Activated CD8-positive, alpha-beta T cell treated with anti-CD3 and anti-CD28 coated beads for 36 hours (primary cell): ENCODE data around the gene LNP1. TPM values are rescaled to one million over a fixed set of nuclear protein-coding genes. Genes with fewer than 3 reads are reported as not detected.

Experiments used
- ATAC-seq: fragments of 200-7000 bp; cut with Tn5 transposase; one replicate; pipeline ENCODE4 v1.10.0; 2021; ENCODE audit warnings: mild to moderate bottlenecking, moderate library complexity
- CTCF ChIA-PET: fragments of 350-600 bp; sonication (Branson Sonifier 250); formaldehyde crosslinking; loops from one replicate; lab custom pipeline; 2021; ENCODE audit warnings: antibody characterized with exemption; lab: Charles Lee
- POLR2A ChIA-PET: fragments of 350-600 bp; sonication (Branson Sonifier 250); formaldehyde crosslinking; loops from one replicate; lab custom pipeline; 2021; ENCODE audit warnings: antibody characterized with exemption; lab: Charles Lee
- DNase-seq: peaks from one replicate; pipeline ENCODE4 v3.0.0-alpha.2; 2020
- H3K27ac Mint-ChIP-seq: one replicate; pipeline ENCODE4 v1.8.0; 2021; ENCODE audit warnings: mild to moderate bottlenecking, mixed read lengths
- H3K27me3 Mint-ChIP-seq: one replicate; pipeline ENCODE4 v1.8.0; 2021; ENCODE audit warnings: mixed read lengths
- H3K36me3 Mint-ChIP-seq: one replicate; pipeline ENCODE4 v1.8.0; 2021; ENCODE audit warnings: low read depth, mixed read lengths
- H3K4me1 Mint-ChIP-seq: one replicate; pipeline ENCODE4 v1.8.0; 2021; ENCODE audit warnings: low read depth, mixed read lengths
- H3K4me3 Mint-ChIP-seq: one replicate; pipeline ENCODE4 v1.8.0; 2021; ENCODE audit warnings: mild to moderate bottlenecking, moderate library complexity, mixed read lengths
- H3K9me3 Mint-ChIP-seq: one replicate; pipeline ENCODE4 v1.8.0; 2021; ENCODE audit warnings: mixed read lengths
- CTCF ChIP-seq: fragments of 200-600 bp; IDR thresholded peaks from one replicate; pipeline ENCODE4 v1.8.0; 2022; ENCODE audit warnings: antibody characterized with exemption, mild to moderate bottlenecking
- intact Hi-C: fragments of 100-400 bp; cut with micrococcal nuclease; formaldehyde crosslinking; loops from one replicate; pipeline ENCODE4 v1.10.0; 2022
- total RNA-seq, 2 experiments: library from RNA; stranded (reverse); gene quantifications; one replicate each; pipeline ENCODE4 v1.2.3, GENCODE V29; 2021

The LNP1 gene
- total RNA-seq, 2 experiments from 2014 or later = 2.5 TPM

GRCh38 chr3:100368441-100368840 lies 32.9 kb upstream of the LNP1 start:
- ATAC-seq (no peak), DNase-seq (no peak)
- H3K27me3 Mint-ChIP-seq = no peaks in the 10 kb centered on the region
- ChIA-PET POLR2A (no interaction called here), CTCF (interaction anchor here (0.9 kb wide), 1 partner anchor 257 kb away, joined by 3 read pairs; no protein-coding TSS in a partner anchor)
- H3K4me3 Mint-ChIP-seq = no peak overlapping the region
- peaks cover 38% of the 10 kb centered on the region for H3K36me3 Mint-ChIP-seq
- no peaks in the 10 kb centered on the region for H3K4me1 Mint-ChIP-seq
- no peak overlapping the region for H3K27ac Mint-ChIP-seq
- no peak for TF ChIP-seq CTCF
- no peaks in the 10 kb centered on the region for H3K9me3 Mint-ChIP-seq
- intact Hi-C loops = no loop called here

GRCh38 chr3:100370756-100371155 lies 30.6 kb upstream of the LNP1 start:
- no peaks in the 10 kb centered on the region for H3K9me3 Mint-ChIP-seq
- H3K27me3 Mint-ChIP-seq = no peaks in the 10 kb centered on the region
- no peak overlapping the region for H3K4me3 Mint-ChIP-seq
- H3K4me1 Mint-ChIP-seq = no peaks in the 10 kb centered on the region
- H3K27ac Mint-ChIP-seq = no peak overlapping the region
- no peak for ATAC-seq
- no peak for DNase-seq
- CTCF ChIA-PET = no interaction called here
- no peak for TF ChIP-seq CTCF
- peaks cover 19% of the 10 kb centered on the region for H3K36me3 Mint-ChIP-seq
- POLR2A ChIA-PET = no interaction called here
- intact Hi-C loops = no loop called here

GRCh38 chr3:100374521-100374920 lies 26.8 kb upstream of the LNP1 start:
- Mint-ChIP-seq H3K9me3 (no peaks in the 10 kb centered on the region), H3K27me3 (no peaks in the 10 kb centered on the region), H3K4me3 (no peak overlapping the region), H3K27ac (no peak overlapping the region), H3K4me1 (peaks cover 1% of the 10 kb centered on the region), H3K36me3 (peaks cover 20% of the 10 kb centered on the region)
- ChIA-PET CTCF (interaction anchor here (0.7 to 2.6 kb wide), 3 partner anchors 9 to 58 kb away, joined by 3 to 9 read pairs (median 3); no protein-coding TSS in a partner anchor), POLR2A (interaction anchor here (0.5 to 2.1 kb wide), 2 partner anchors 27 to 1108 kb away, joined by 3 to 5 read pairs; partner anchors contain the start of genes LNP1 and TOMM70)
- intact Hi-C loops = no loop called here
- ATAC-seq = no peak
- no peak for TF ChIP-seq CTCF
- no peak for DNase-seq

GRCh38 chr3:100376301-100376700 lies 25.0 kb upstream of the LNP1 start:
- Mint-ChIP-seq H3K4me3 (no peak overlapping the region), H3K36me3 (peaks cover 27% of the 10 kb centered on the region), H3K27me3 (no peaks in the 10 kb centered on the region), H3K4me1 (peaks cover 1% of the 10 kb centered on the region), H3K27ac (no peak overlapping the region), H3K9me3 (no peaks in the 10 kb centered on the region)
- ATAC-seq (no peak), DNase-seq (no peak)
- intact Hi-C loops = no loop called here
- POLR2A ChIA-PET = no interaction called here
- CTCF ChIA-PET = interaction anchor here (0.7 to 2.6 kb wide), 2 partner anchors 15 to 59 kb away, joined by 3 to 9 read pairs; no protein-coding TSS in a partner anchor
- TF ChIP-seq CTCF = no peak

GRCh38 chr3:100384733-100385525 lies 16.4 kb upstream of the LNP1 start:
- POLR2A ChIA-PET = interaction anchor here (1.0 to 2.4 kb wide), 2 partner anchors 16 to 326 kb away, joined by 3 to 12 read pairs; partner anchors contain the start of genes LNP1 and TOMM70
- TF ChIP-seq CTCF = no peak
- H3K36me3 Mint-ChIP-seq = peaks cover 44% of the 10 kb centered on the region
- no peak for DNase-seq
- CTCF ChIA-PET = interaction anchor here (0.6 kb wide), 1 partner anchor 53 kb away, joined by 3 read pairs; no protein-coding TSS in a partner anchor
- intact Hi-C loops = no loop called here
- ATAC-seq = no peak
- H3K4me1 Mint-ChIP-seq = peaks cover 20% of the 10 kb centered on the region
- H3K27ac Mint-ChIP-seq = no peak overlapping the region
- H3K9me3 Mint-ChIP-seq = peaks cover 11% of the 10 kb centered on the region
- H3K4me3 Mint-ChIP-seq = no peak overlapping the region
- H3K27me3 Mint-ChIP-seq = no peaks in the 10 kb centered on the region
